Nephron progenitor cell (in vitro differentiated cells): ENCODE results near the gene LTA4H.

Experiments
- DNase-seq: peaks from one replicate; pipeline ENCODE4 v3.0.0; 2021
- H3K27ac Mint-ChIP-seq: 2 replicates; pipeline ENCODE4 v1.8.0; 2021; ENCODE audit warnings: mild to moderate bottlenecking, moderate library complexity, mixed read lengths
- H3K27me3 Mint-ChIP-seq: 2 replicates; pipeline ENCODE4 v1.8.0; 2021; ENCODE audit warnings: mild to moderate bottlenecking, low read depth, mixed read lengths; ENCODE audit not compliant: poor library complexity
- H3K36me3 Mint-ChIP-seq: 2 replicates; pipeline ENCODE4 v1.8.0; 2021; ENCODE audit warnings: low read depth, mixed read lengths
- H3K4me1 Mint-ChIP-seq: 2 replicates; pipeline ENCODE4 v1.8.0; 2021; ENCODE audit warnings: mixed read lengths
- H3K4me3 Mint-ChIP-seq: 2 replicates; pipeline ENCODE4 v1.8.0; 2021; ENCODE audit warnings: mild to moderate bottlenecking, moderate library complexity, mixed read lengths
- H3K9me3 Mint-ChIP-seq: 2 replicates; pipeline ENCODE4 v1.8.0; 2021; ENCODE audit warnings: mild to moderate bottlenecking, moderate library complexity, mixed read lengths
- CTCF ChIP-seq: fragments of 200-600 bp; sonication (generic); IDR thresholded peaks from 2 replicates; pipeline ENCODE4 v1.5.0; 2021; ENCODE audit warnings: antibody characterized with exemption

LTA4H gene

GRCh38 chr12:95963096-95963495, 72.3 kb downstream of the LTA4H start:
- H3K27me3 Mint-ChIP-seq: peaks cover 7% of the 10 kb centered on the region
- DNase-seq: no peak
- no peak overlapping the region for H3K4me3 Mint-ChIP-seq
- H3K27ac Mint-ChIP-seq: no peak overlapping the region
- no peaks in the 10 kb centered on the region for H3K9me3 Mint-ChIP-seq
- peaks cover 11% of the 10 kb centered on the region for H3K4me1 Mint-ChIP-seq
- TF ChIP-seq CTCF: peak; percentile 29
- H3K36me3 Mint-ChIP-seq: no peaks in the 10 kb centered on the region

- no peak for DNase-seq
- Mint-ChIP-seq H3K27me3 (peaks cover 10% of the 10 kb centered on the region), H3K4me3 (no peak overlapping the region), H3K36me3 (no peaks in the 10 kb centered on the region), H3K27ac (no peak overlapping the region), H3K4me1 (peaks cover 11% of the 10 kb centered on the region), H3K9me3 (no peaks in the 10 kb centered on the region)
- TF ChIP-seq CTCF: no peak
Observed at GRCh38 chr12:95962222-95962621, 73.2 kb downstream of the LTA4H start.

GRCh38 chr12:95960241-95960640, 75.1 kb downstream of the LTA4H start:
- H3K9me3 Mint-ChIP-seq: no peaks in the 10 kb centered on the region
- no peak overlapping the region for H3K27ac Mint-ChIP-seq
- H3K4me3 Mint-ChIP-seq: no peak overlapping the region
- no peaks in the 10 kb centered on the region for H3K4me1 Mint-ChIP-seq
- no peaks in the 10 kb centered on the region for H3K36me3 Mint-ChIP-seq
- H3K27me3 Mint-ChIP-seq: peaks cover 19% of the 10 kb centered on the region
- no peak for TF ChIP-seq CTCF
- DNase-seq: no peak

- no peak overlapping the region for H3K4me3 Mint-ChIP-seq
- no peak for DNase-seq
- peaks cover 19% of the 10 kb centered on the region for H3K27me3 Mint-ChIP-seq
- TF ChIP-seq CTCF: no peak
- H3K4me1 Mint-ChIP-seq: no peaks in the 10 kb centered on the region
- H3K36me3 Mint-ChIP-seq: no peaks in the 10 kb centered on the region
- no peak overlapping the region for H3K27ac Mint-ChIP-seq
- no peaks in the 10 kb centered on the region for H3K9me3 Mint-ChIP-seq
Observed at GRCh38 chr12:95959107-95959506, 76.3 kb downstream of the LTA4H start.

GRCh38 chr12:95956557-95957145, 78.7 kb downstream of the LTA4H start:
- Mint-ChIP-seq H3K4me3 (no peak overlapping the region), H3K4me1 (no peaks in the 10 kb centered on the region), H3K9me3 (peaks cover 2% of the 10 kb centered on the region), H3K36me3 (no peaks in the 10 kb centered on the region), H3K27ac (no peak overlapping the region), H3K27me3 (peaks cover 26% of the 10 kb centered on the region)
- no peak for TF ChIP-seq CTCF
- no peak for DNase-seq

- no peaks in the 10 kb centered on the region for H3K36me3 Mint-ChIP-seq
- H3K4me1 Mint-ChIP-seq: no peaks in the 10 kb centered on the region
- H3K4me3 Mint-ChIP-seq: no peak overlapping the region
- peak overlapping the region; percentile 36 for H3K27ac Mint-ChIP-seq
- H3K27me3 Mint-ChIP-seq: peaks cover 23% of the 10 kb centered on the region
- TF ChIP-seq CTCF: no peak
- DNase-seq: no peak
- peaks cover 7% of the 10 kb centered on the region for H3K9me3 Mint-ChIP-seq
Observed at GRCh38 chr12:95955549-95956159, 79.7 kb downstream of the LTA4H start.
